Activated gamma-delta T cell treated with Interleukin-2 at 50 U/mL for 16 hours (primary cell): ENCODE data around the gene GPR15.

Experiments
- DNase-seq: peaks from one replicate; pipeline ENCODE4 v3.0.0-alpha.2; 2020

GPR15 gene

DNA sequence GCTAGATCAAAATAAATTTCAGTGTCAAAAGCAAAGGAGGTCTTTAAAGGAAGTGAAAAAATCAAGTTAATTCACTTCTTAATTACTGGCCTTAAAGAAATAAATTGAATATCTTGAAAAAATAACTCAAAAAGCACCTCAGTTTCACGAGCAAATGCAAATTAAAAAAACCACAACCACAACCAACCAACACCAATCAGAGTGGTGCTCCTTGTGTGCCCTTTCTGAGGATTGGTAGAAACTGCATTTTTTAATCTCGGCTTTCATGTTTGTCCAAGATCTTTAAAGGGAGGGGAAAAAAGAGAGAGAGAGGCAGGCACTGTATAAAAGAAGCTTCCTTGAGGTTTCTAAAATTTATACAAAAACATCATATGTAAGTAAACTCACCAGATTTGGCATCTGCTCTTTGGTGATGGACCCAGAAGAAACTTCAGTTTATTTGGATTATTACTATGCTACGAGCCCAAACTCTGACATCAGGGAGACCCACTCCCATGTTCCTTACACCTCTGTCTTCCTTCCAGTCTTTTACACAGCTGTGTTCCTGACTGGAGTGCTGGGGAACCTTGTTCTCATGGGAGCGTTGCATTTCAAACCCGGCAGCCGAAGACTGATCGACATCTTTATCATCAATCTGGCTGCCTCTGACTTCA is at the start of gene GPR15:
GPR15 (plus strand) TSS at position 357 of the 653 bp plus-strand sequence; CDS start at position 413, 56 bp downstream.
- DNase-seq: no peak

DNA sequence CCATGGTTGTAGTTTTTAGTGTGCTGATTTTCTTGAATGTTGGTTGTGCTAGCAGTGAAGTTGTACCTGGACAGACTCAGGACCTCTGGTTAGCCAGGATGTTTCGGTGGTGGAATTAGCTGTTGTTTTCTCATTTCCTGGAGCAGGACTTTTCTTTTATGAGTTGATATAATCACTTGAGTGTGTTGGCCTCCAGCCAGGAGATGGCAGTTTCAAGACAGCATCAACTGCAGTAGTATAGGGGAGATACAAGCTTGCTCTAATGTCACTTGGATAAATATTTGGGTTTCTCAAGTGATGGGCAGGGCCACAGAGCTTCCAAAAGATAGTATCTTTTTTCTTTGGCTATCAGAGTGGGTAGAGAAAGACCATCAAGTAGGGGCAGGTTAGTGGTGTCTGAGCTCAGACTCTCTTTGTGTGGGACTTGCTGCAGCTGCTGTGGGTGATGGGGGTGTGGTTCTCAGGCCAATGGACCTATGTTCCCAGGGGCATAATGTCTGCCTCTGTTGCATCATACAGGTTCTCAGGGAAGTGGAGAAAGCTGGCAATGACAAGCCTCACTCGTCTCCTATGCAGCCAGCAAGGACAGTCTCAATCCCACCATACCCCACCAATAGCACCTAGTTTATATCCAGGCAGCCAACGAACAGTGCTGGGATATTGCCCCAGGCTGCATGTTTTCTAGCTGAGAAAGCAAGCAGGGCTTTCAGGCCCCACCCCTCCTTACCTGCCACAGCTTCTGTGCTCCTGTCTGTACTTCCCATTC is 48.9 kb upstream of the GPR15 start:
- no peak for DNase-seq

DNA sequence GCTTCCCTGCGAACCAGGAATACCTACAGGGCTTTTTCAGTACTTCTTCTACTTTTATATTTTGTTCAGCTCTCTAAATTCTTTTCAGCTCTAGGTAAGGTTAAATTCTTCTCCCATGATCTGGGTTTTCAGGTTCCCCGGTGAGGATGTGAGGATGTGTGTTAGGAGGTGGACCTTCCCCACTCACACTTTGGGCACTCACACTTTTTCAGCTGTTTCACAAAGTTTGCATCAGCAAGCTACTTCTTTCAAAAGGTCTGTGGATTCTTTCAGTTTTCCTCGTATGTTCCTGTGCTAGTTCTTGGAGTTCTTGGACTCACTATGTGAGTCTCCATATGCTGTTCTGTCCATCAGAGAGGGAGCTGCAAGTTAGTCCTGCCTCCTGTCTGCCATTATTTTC is 48.2 kb upstream of the GPR15 start:
- no peak for DNase-seq

DNA sequence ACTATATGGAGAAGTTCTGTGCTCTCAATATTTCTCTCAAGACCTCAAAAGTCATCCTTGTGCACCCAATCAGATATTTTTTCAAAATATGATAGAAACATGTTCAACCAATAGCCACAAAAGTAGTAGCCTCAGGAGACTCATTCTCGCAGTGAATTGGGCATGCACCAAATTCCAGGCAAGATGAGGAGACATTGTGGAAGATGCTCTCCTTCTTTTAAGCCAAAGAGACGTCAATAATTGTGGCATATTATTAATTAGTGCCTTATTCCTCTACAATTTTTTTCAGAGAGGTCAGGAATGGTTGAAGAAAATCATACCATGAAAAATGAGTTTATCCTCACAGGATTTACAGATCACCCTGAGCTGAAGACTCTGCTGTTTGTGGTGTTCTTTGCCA is 34.4 kb upstream of the GPR15 start, which contains the start of gene OR5K2:
OR5K2 (plus strand) TSS at position 301 of the 400 bp plus-strand sequence; CDS start at position 301, 0 bp downstream.
- no peak for DNase-seq

DNA sequence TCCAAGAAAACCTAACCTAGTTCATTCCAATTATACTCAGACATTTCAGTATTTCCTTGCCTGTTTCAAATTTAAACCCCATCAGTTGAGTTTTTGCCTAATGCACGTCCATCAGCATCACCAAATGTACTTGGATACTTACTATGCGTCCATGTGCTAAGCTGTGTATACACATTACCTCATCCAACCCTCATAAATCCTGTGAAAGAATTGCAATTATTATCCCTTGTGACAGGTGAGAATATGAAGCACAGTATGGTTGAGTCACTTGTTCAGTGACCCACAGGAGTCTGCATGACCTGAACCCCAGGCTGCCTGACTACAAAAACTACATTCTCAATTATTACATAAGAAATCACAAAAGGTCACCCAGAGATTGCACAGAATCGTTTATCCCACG is 31.8 kb upstream of the GPR15 start:
- no peak for DNase-seq

DNA sequence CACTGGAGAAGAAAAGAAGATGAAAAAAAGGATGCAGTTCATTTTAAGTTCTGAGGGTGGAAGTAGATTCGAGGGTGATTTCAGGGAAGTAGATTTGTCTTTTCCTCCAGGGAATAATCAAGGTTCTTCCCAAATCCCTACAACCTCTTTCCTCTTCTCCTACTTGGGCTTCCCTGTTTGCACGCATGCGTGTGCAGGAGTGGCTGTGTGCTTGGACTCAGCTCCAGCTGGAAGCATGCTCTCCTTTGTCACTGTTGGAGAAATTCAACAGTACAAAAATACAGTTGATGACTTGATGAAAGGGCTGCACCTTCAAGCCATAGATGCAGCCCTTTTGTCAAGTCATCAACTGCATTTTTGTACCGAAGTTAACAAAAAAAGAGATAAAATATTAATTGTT is 30.5 kb upstream of the GPR15 start:
- no peak for DNase-seq

DNA sequence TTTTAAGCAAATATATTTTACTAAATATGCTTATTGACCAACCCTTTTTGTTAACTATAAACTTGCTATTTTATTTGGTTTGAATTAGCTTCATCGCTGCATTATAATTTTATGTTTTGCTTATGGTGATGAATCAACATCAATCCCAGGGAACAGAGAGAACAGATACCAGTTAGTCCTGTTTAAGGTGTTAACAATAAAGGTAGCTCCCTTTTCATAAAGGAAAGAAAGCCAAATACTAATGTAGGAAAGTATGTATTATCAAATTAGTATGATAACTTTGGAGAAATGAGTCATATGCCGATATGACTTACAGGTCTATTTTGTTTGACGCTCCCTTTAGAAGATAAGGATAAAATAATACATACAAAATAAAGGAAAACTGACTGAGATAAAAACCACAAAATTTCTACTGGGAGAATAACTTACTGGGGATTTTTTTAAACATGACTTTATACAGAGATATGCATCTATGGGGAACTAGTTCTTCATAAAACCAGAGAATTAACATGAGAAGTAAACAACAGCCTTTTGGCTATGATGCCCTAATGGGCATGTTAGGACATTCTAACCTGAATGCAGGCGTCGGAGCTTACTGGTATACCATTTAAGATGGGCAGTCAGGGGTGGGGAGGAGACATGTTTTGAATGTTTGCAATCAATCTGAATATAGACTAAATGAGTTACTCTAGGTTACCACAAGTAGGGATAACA is 29.8 kb upstream of the GPR15 start:
- DNase-seq: no peak

DNA sequence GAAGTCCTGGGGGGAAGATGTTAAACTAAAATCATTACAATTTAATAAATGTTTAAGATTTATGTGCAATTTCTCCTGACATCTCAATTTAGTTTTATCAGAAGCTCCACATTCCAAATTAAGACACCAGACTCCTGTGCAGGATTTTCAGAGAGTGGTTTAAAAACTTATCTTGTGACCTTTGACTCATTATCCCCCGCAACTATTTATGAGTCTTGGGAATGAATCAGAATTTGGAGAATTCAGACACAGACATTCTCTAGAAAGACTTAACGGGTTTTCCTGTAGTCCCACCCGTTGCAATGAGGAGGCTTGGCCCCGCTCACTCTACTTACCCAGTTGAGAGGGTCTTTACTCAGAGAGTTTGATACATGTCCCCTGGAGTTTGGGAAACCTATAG is 27.2 kb upstream of the GPR15 start:
- no peak for DNase-seq

DNA sequence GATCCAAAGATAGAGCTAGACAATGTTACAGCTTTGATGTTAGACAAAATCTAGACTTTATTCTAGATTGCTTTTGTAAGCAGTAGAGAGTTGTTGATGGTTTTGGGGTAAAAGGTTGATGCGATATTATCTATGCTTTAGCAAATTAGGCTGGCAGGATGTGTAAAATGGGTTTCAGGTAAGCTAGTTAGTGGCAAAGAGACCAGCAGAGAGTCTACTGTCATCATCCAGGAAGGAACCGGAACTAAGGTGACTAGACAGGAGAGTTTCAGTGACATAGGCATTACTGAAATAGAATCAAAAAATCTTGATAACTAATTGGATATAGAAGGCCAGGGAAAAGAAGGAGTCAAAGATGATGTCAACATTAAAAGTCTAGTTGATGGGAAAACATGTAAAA is 23.2 kb upstream of the GPR15 start:
- no peak for DNase-seq

DNA sequence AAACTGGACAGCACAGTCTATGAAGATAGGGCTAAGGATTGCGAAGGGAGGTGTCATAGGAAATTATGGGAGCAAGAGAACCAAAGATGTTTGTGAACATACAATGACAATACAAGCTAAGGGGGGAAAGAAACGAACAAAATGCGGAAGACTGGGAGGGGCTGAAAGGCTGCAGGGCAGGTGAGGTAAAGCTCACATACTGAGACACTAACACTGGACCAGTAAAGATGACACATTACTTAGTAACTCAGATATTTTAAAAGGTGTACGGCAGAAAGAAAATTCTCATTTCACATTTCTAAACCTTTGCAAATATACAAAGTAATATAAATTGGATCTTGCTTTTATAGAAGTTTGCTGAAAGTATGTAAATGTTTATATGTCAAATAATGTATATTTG is 19.2 kb upstream of the GPR15 start:
- DNase-seq: no peak

DNA sequence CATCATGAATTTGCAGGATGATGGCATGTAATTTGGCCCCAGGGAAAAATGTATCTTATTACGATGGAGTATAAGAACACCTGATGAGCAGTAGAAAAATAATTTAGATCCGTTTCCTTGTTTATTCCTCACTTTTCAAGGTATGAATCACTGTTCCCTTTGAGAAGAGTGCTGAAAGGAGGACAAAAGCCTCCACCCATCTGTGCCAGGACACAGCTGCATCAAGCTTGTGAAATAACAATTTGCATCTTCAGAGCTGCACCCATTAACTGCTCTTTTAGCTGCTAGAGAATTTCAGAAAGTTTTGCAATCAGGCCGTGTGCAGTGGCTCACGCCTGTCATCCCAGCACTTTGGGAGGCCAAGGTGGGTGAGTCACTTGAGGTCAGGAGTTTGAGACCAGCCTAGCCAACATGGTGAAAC is 18.7 kb upstream of the GPR15 start:
- no peak for DNase-seq

DNA sequence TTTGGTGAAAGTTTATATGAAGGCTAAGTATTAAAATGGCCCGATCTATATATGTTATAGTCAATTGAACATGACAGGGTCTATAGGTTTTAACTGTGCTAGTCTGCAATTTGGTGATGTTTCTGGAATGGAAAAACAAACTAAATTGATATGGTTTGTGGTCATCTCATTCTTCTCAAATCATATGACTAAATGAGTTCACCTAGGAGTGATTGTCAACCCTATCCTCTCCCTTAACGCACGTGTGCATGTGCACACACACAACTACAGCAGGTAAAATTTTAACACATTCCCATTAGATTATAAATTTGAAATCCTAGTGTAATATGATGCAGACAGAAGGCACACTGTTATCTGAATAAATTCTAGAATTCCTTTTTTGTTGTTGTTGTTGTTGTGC is 18.0 kb upstream of the GPR15 start:
- no peak for DNase-seq

DNA sequence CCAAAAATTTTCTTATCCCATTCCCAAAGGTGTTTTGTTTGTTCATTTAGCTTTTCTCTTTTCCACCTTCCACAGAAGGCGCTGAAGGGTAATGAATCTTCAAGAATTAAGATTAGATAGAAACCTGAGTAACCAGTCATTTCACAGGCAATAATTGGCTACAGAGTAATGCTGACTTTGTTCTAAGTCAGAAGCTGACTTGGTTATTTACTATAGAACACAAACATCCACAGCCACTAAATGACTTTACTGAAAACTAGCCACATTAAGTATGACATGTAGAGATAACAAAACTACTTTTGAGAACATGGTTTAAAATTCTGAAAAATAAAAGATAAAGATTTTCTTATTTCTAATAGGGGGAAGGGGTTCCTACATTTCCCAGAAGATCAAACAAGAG is 16.8 kb upstream of the GPR15 start:
- DNase-seq: no peak

DNA sequence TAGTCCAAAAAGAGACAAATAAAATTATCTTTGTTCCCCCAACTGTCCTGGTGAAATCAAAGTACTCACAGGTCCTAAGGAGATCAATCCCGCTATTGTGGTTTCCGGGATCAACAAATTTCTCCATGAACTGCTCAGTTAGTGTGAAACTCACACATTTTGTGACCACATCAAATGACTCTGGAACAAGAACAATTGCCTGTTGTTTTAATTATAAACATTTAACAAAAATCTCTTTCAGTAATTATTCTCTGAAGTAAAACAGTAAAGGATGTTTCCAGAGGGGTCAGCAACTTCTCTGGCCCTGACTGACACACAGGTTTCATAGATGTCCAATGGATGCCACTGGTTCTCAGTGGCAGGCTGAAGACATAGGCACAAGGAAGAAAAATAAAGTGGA is 13.0 kb upstream of the GPR15 start:
- DNase-seq: no peak

DNA sequence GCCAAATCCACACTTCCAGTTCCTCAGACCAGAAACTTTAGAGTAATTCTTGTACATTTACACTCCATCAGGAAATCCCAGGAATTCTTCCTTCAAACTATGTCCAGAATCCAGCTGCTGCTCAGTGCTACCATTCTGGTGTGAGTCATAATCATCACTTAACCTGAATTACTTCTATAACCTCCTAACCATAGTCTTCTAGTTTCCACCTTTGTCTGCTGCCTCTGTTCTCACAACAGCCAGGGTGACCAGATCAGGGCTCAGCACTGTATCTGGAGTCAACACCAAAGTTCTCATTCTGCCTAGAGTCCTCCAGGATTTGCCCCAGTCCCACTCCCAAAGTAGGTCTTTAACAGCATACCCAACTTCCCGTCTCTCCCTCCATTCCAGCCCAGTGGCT is 12.4 kb upstream of the GPR15 start:
- no peak for DNase-seq

DNA sequence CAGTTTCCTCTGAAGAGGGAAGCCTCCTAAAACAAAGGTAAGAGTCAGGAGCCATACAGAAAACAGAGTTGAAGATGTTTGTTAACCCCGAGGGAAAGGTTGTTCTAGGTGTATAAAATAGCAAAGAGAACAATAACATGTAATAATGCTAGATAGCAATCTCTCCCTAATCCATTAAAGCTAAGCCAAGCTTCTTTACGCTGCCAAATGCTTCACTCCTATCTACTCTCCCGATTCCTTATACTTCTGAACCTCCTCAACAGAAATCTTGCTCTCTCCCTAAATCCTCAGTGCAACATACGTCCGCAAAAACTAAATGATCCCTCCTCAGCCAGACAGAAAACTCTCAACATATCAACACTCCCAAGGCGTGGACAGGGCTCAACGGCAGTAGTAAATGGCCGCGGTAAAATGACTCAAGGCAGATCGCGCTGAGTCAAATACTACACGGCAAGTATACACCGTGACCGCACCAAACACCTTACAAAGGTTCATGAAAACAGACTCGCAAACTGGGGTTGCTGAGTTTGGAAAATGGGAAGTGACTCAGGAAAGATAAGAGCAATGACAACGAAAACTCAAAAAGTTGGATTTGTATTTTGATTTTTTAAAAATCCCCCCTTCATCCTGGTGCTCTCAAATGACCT is 9.8 kb upstream of the GPR15 start:
- DNase-seq: peak; percentile 55

DNA sequence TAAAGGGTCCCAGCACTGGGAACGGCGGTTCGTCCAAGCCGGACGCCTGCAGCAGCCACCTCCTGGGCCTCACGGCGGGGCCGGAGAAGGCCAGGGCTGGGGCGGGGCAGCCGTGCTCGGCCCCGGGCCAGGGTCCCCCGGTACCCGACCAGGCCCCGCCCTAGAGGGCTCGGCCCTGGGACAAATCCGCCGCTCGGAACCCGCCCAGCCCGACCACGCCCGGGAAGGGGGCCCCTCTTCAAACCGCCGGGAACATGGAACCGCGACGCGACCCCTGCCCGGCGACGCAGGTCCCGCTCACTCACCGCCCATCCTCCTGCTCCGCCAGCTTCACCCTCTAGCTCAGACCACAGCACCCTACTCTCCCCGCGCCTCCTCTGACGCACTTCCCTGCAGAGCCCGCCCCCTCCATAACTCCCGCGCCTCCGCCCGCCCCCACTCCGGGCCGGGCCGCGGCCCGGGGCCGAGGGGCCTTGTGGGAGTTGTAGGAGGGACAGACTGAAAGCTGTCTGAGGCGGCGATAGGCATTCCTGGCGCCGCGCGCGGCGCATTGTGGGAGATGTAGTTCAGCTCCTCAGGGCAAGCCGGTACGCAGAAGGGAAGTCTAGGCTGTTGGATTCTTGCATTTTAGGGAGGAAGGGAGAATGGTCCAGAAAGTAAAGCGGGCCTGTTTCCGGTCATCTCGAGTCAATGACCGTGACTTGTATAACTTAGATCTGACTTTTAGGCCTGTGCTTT is 9.1 kb upstream of the GPR15 start, which contains the start of gene CLDND1:
CLDND1 (minus strand) TSS at position 359 of the 738 bp plus-strand sequence. CDS start 1,478 bp downstream, outside the sequence.
- peak; percentile 93 for DNase-seq

DNA sequence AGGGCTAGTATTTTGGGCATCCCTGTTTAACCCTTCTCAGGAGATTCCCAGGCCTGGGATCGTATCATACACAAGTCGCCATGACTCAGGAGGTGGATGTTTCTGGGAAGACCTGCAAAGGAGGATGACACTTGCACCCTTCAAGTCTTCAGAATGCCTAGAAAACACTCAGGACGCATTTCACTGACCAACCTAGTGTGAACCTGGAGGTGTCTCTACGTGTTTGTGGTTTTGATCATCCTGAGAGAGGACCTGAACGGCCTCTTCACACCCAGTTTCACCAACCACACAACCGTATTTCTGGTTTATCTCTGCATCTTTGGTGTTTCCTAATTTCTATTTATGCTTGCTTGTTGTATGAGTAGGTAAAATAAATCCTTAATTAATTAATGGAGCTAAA is 6.3 kb upstream of the GPR15 start:
- no peak for DNase-seq

DNA sequence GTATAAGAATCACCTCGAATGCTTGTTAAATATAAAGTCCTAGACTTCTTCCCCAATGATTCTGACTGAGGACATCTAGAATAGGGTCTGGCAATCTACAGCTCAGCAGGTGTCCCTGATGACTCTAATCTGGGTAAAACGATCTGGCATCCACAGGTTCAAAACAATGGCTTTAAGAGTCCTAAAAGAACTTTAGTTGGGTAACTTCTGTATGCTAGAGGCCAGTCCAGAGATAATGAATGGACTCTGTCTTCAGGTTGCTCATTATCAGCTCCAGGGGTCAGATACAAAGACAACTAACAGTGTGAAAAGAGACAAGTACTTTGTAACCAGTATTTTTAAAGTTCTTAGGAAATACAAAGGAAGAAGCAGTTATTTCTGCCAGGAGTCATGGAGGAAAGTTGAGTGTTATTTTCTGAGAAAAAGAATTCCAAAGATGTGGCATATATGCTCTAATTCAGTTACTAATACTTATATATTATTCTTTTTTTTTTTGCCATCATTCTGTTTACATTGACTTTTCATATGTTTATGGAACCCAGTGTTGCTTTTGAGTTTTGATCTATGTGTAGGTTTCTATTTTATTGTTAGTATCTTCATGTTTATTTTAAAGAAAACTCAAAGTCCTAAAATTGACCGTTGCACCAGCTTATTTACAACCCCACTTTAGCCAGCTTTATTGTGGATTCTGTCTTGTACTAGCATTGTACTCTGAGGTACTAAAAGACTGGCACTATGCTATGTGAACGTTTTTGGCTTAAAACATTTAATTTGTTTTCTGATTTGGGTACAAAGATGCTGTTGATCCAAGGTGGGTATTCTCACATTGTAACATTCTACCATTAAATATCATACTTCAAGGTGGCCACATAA is 3.1 kb upstream of the GPR15 start:
- DNase-seq: no peak

DNA sequence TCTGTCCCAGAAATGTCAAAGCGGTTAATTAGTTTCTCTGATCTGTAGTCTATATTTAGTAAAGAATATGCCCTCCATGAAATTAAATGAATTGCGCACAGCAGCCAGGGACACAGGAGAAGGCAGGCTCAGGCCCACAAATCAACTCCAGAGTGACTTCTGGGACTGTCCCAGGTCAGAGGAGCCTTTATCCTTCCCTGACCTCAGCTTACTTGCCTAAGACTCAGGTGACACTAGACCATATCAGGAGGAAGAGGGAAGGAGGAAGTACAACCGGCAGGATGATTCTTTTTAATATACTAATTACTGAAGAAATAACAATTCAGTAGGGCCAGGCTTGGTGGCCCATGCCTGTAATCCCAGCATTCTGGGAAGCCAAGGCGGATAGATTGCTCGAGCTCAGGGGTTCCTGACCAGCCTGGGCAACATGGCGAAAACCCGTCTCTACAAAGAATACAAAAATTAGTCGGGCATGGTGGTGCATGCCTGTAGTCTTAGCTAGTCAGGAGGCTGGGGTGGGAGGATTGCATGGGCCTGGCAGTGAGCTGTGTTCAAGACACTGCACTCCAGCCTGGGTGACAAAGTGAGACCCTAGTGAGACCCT is 1.8 kb upstream of the GPR15 start:
- DNase-seq: no peak

DNA sequence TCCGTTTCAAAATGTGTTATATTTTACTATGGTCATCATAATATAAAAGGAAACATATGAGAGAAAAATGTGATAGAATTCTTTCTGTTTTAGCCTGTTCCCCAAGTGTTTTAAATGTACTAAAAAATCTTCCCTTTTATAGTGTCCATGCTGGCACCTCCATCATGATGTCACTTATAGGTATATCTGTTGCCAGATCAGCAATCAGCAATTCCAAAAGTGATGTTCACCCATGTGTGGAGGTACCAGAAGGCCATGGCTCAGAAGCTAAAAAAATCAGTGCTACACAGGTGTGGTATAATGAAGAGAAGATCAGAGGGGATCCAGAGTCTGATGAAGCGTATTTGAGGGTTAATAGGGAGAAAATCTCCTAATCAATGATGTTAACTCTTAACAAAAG is 1.1 kb upstream of the GPR15 start:
- no peak for DNase-seq
